ENCODE data around the gene SLC25A21.

DNA sequence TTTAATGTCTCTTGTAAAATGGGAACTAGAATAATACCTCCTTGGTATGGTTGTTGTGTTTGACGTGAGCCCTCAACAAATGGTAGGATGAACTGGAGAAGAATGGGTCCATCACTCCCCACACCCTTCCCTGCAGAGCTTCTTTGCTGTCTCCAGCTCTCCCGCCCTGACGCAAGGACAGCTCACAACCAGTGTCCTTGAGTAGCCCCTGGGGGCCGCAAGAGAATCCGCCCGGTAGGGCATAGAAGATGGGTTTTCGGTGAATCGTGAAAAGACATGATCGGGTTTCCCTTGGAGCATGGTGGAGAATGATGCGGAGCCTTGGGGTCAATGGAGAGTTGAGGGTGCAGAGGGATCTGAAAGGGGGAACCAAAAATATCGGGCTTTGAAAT is 516.8 kb downstream of the SLC25A21 start:
- TF ChIP-seq PHF8 (IDR thresholded peaks at IDR 0.05; ENCODE audit: borderline replicate concordance, low read depth) = no peak
- TF ChIP-seq, protein P1, sequence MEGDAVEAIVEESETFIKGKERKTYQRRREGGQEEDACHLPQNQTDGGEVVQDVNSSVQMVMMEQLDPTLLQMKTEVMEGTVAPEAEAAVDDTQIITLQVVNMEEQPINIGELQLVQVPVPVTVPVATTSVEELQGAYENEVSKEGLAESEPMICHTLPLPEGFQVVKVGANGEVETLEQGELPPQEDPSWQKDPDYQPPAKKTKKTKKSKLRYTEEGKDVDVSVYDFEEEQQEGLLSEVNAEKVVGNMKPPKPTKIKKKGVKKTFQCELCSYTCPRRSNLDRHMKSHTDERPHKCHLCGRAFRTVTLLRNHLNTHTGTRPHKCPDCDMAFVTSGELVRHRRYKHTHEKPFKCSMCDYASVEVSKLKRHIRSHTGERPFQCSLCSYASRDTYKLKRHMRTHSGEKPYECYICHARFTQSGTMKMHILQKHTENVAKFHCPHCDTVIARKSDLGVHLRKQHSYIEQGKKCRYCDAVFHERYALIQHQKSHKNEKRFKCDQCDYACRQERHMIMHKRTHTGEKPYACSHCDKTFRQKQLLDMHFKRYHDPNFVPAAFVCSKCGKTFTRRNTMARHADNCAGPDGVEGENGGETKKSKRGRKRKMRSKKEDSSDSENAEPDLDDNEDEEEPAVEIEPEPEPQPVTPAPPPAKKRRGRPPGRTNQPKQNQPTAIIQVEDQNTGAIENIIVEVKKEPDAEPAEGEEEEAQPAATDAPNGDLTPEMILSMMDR (IDR thresholded peaks at IDR 0.05) = no peak
- TF ChIP-seq HDAC2 (IDR thresholded peaks at IDR 0.05) = no peak
- no peak for TF ChIP-seq EP300 (IDR thresholded peaks at IDR 0.05)
